Ectodermal cell (in vitro differentiated cells): ENCODE results near the gene MED15.

Experiments used
- H3K27ac ChIP-seq: 2 replicates; pipeline ENCODE4 v1.7.0; 2013; ENCODE audit warnings: mild to moderate bottlenecking, low read depth, low read length; ENCODE audit not compliant: insufficient read depth, poor library complexity, severe bottlenecking
- H3K27me3 ChIP-seq: 2 replicates; pipeline ENCODE4 v1.7.0; 2013; ENCODE audit warnings: mild to moderate bottlenecking, low read length; ENCODE audit not compliant: insufficient read depth, control insufficient read depth, poor library complexity, severe bottlenecking
- H3K36me3 ChIP-seq: one replicate; pipeline ENCODE4 v1.7.0; 2013; ENCODE audit warnings: low read length; ENCODE audit not compliant: control insufficient read depth, insufficient read depth
- H3K4me1 ChIP-seq: one replicate; pipeline ENCODE4 v1.7.0; 2013; ENCODE audit warnings: low read length; ENCODE audit not compliant: control insufficient read depth, insufficient read depth
- H3K4me3 ChIP-seq: 2 replicates; pipeline ENCODE4 v1.7.0; 2013; ENCODE audit warnings: low read depth, low read length, control low read depth; ENCODE audit not compliant: insufficient read depth
- H3K9me3 ChIP-seq: 2 replicates; pipeline ENCODE4 v1.7.0; 2013; ENCODE audit warnings: mild to moderate bottlenecking, low read length, moderate library complexity; ENCODE audit not compliant: control insufficient read depth
- whole genome bisulfite sequencing, 2 experiments: methylation state at CpG; one replicate each; pipeline ENCODE4 v1.1.7; 2013; ENCODE audit warnings: missing lambda C conversion rate in 2 of 2; 5-methylcytosine and 5-hydroxymethylcytosine counted together

MED15 gene

GRCh38 chr22:20604092-20604747 lies 96.8 kb downstream of the MED15 start:
- Histone ChIP-seq H3K27me3 (no peaks in the 10 kb centered on the region), H3K4me3 (no peak overlapping the region), H3K9me3 (no peaks in the 10 kb centered on the region), H3K27ac (no peak overlapping the region), H3K4me1 (peaks cover 15% of the 10 kb centered on the region), H3K36me3 (no peaks in the 10 kb centered on the region)
- 90 to 91% methylated on average over 23 of the region's 23 CpGs for whole genome bisulfite sequencing, 2 experiments

GRCh38 chr22:20604776-20605221 lies 97.4 kb downstream of the MED15 start:
- H3K27me3 ChIP-seq, result no peaks in the 10 kb centered on the region
- 91% methylated on average over 18 of the region's 18 CpGs for WGBS, 2 experiments
- H3K36me3 ChIP-seq, result no peaks in the 10 kb centered on the region
- peaks cover 15% of the 10 kb centered on the region for H3K4me1 ChIP-seq
- no peaks in the 10 kb centered on the region for H3K9me3 ChIP-seq
- H3K27ac ChIP-seq, result no peak overlapping the region
- no peak overlapping the region for H3K4me3 ChIP-seq

GRCh38 chr22:20605328-20605727 lies 97.9 kb downstream of the MED15 start:
- H3K36me3 ChIP-seq, result no peaks in the 10 kb centered on the region
- H3K4me1 ChIP-seq, result peaks cover 15% of the 10 kb centered on the region
- 94 to 97% methylated on average over 6 of the region's 6 CpGs for WGBS, 2 experiments
- no peaks in the 10 kb centered on the region for H3K9me3 ChIP-seq
- no peak overlapping the region for H3K27ac ChIP-seq
- no peaks in the 10 kb centered on the region for H3K27me3 ChIP-seq
- no peak overlapping the region for H3K4me3 ChIP-seq

GRCh38 chr22:20606041-20606783 lies 98.8 kb downstream of the MED15 start:
- 49 to 53% methylated on average over 13 of the region's 13 CpGs for WGBS, 2 experiments
- Histone ChIP-seq H3K27ac (no peak overlapping the region), H3K36me3 (no peaks in the 10 kb centered on the region), H3K4me1 (peaks cover 15% of the 10 kb centered on the region), H3K27me3 (no peaks in the 10 kb centered on the region), H3K4me3 (no peak overlapping the region), H3K9me3 (no peaks in the 10 kb centered on the region)

GRCh38 chr22:20606784-20607128 lies 99.3 kb downstream of the MED15 start:
- H3K27me3 ChIP-seq, result no peaks in the 10 kb centered on the region
- no peak overlapping the region for H3K4me3 ChIP-seq
- H3K27ac ChIP-seq, result no peak overlapping the region
- H3K36me3 ChIP-seq, result no peaks in the 10 kb centered on the region
- WGBS, 2 experiments, result 88 to 89% methylated on average over 9 of the region's 9 CpGs
- H3K9me3 ChIP-seq, result no peaks in the 10 kb centered on the region
- H3K4me1 ChIP-seq, result peaks cover 15% of the 10 kb centered on the region

GRCh38 chr22:20607157-20607907 lies 99.9 kb downstream of the MED15 start:
- Histone ChIP-seq H3K4me3 (no peak overlapping the region), H3K4me1 (peaks cover 15% of the 10 kb centered on the region), H3K27ac (no peak overlapping the region), H3K9me3 (no peaks in the 10 kb centered on the region), H3K36me3 (no peaks in the 10 kb centered on the region), H3K27me3 (no peaks in the 10 kb centered on the region)
- WGBS, 2 experiments, result 68 to 69% methylated on average over 31 of the region's 31 CpGs

GRCh38 chr22:20610243-20610686 lies 102.9 kb downstream of the MED15 start:
- no peaks in the 10 kb centered on the region for H3K36me3 ChIP-seq
- peaks cover 15% of the 10 kb centered on the region for H3K4me1 ChIP-seq
- no peaks in the 10 kb centered on the region for H3K9me3 ChIP-seq
- H3K4me3 ChIP-seq, result no peak overlapping the region
- WGBS, 2 experiments, result 91 to 93% methylated on average over 8 of the region's 8 CpGs
- H3K27ac ChIP-seq, result no peak overlapping the region
- H3K27me3 ChIP-seq, result no peaks in the 10 kb centered on the region

- Histone ChIP-seq H3K4me1 (peaks cover 15% of the 10 kb centered on the region), H3K9me3 (no peaks in the 10 kb centered on the region), H3K27me3 (no peaks in the 10 kb centered on the region), H3K36me3 (no peaks in the 10 kb centered on the region), H3K4me3 (no peak overlapping the region), H3K27ac (no peak overlapping the region)
- 89 to 92% methylated on average over 8 of the region's 8 CpGs for WGBS, 2 experiments
Measured at GRCh38 chr22:20610757-20611156, 103.3 kb downstream of the MED15 start.

GRCh38 chr22:20611418-20611817 lies 104.0 kb downstream of the MED15 start:
- Histone ChIP-seq H3K36me3 (no peaks in the 10 kb centered on the region), H3K4me1 (peaks cover 13% of the 10 kb centered on the region), H3K27me3 (no peaks in the 10 kb centered on the region), H3K4me3 (no peak overlapping the region), H3K27ac (no peak overlapping the region), H3K9me3 (no peaks in the 10 kb centered on the region)
- WGBS, 2 experiments, result 88 to 94% methylated on average over 10 of the region's 10 CpGs

GRCh38 chr22:20613301-20613700 lies 105.9 kb downstream of the MED15 start:
- Histone ChIP-seq H3K27me3 (no peaks in the 10 kb centered on the region), H3K9me3 (no peaks in the 10 kb centered on the region), H3K4me3 (no peak overlapping the region), H3K36me3 (no peaks in the 10 kb centered on the region), H3K4me1 (no peaks in the 10 kb centered on the region), H3K27ac (no peak overlapping the region)
- WGBS, 2 experiments, result 89 to 90% methylated on average over 6 of the region's 6 CpGs
